HG02763 (cell line): ENCODE measurements around the gene CDK4.
A peak's percentile ranks its signal among the peaks of the same experiment; 100 is the strongest.

Source experiments
- ATAC-seq: cut with Tn5 transposase; IDR thresholded peaks from one replicate; pipeline ENCODE4 v1.9.1; 2021; ENCODE audit warnings: mild to moderate bottlenecking, moderate library complexity; ENCODE audit not compliant: unreplicated experiment

Gene CDK4

DNA sequence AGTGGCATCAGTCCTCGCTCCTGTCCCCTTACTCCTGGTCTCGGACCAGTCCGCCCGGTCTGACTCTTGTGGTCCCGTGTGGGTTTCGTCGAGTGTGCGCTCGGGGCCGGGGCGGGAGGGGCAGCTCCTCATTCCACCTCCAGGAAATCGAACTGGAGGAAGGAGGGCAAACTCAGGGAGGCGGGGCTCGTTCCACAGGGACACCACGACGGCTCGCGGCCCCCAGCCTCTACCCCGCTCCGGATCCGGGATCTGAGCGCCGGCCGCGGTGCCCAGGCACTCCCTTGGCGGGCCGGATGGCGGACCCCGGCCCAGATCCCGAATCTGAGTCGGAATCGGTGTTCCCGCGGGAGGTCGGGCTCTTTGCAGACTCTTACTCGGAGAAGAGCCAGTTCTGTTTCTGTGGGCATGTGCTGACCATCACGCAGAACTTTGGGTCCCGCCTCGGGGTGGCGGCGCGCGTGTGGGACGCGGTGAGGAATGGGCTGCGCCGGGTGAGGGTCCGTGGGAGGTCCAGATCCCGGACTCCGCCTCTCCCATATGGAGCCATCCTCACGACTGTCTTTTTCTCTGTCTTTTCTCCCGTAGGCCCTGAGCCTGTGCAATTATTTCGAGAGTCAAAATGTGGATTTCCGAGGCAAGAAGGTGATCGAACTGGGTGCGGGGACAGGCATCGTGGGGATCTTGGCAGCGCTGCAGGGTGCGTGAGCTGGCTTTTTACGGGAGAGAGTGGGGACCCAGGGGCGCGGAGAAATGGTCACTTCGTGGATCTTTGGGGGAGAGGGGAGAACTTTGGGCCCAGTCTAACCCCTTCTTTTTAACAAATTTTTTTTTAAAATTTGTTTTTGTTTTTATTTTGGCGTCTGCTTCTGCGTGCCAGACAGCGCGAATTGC, 20.6 kb upstream of the CDK4 start, which contains the start of gene EEF1AKMT3:
TSS of gene EEF1AKMT3 (plus strand) at position 186 of the 894 bp plus-strand sequence. CDS start at position 297, 111 bp downstream.
- peak; percentile 28 for ATAC-seq

DNA sequence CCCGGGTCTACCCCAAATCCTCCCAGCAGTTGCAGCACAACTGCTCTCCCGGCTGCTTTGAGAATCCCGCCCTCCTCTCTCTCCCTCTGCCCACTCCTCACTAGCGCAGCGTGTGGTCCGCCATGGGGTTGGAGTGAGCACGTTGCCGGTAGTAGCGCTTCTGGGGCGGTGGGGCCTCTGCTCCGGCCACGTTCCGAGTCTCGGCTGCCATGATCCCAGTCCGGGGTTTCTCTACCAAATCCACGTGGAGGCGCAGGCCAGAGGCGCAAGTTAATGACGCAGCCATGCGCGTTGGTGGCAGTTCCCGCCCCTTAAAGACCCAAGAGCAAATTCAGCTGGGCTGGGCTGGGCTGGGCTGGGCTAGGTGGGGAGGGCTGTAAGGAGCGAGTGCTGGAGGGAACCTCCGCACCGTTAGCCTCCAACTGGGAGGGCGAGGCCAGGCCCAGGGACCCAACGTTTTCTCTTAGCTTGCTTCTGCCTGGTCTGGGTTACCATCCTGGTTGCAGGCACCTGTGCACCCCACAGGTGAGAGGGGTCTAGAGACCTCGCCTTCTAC, 19.8 kb upstream of the CDK4 start, which contains the start of gene METTL1:
TSS of gene METTL1 (minus strand) at position 233 of the 556 bp plus-strand sequence. CDS start at position 211, 22 bp downstream.
- peak; percentile 76 for ATAC-seq

DNA sequence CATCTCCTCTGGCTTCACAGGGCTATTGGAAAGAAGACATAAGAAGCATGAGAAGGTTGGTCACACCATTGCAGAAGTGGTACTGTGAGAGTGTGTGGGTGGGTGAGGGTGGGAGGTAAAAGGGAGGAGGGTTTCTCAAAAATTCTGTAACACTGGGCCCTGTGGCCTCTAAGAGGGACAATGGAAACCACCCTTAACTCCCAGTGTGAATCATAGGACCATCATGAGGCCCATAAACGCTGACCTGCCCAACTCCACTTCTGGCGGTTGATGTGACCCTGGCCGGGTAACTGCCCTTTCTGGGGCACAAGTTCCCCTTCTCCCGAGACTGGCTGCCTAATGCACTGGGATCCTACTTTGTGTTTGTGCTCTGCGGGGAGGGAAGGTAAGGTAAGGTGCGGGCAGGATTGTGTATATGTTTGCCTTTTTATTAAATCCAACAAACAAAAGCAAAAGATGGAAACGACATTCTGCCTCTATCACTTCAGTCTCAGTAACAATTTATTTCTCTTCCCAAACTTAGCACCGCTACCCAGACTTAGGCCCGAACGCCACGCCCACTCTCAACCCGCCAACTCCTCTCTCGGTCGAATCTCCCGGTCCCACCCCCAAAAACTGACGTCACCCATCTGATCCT, 19.2 kb upstream of the CDK4 start:
- peak; percentile 67 for ATAC-seq

DNA sequence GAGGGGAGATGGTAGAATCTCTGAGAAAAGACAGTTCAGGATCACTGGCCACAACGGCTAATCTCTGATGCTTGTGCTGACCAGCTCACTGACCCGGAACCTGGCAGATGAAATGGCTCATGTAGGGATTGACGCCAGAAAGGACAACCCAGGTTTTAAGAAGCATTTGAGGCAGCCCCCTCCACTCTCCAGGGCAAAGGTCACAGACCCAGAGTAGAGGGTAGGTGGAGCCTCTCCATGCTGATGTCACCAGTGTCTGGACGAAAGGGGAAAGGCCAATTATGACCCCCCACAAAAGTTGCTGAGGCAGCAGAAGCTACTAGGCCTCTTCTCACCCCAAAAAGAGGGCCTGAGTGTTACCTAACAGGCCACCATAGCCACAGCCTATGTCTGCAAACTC, 18.6 kb upstream of the CDK4 start:
- ATAC-seq: no peak

DNA sequence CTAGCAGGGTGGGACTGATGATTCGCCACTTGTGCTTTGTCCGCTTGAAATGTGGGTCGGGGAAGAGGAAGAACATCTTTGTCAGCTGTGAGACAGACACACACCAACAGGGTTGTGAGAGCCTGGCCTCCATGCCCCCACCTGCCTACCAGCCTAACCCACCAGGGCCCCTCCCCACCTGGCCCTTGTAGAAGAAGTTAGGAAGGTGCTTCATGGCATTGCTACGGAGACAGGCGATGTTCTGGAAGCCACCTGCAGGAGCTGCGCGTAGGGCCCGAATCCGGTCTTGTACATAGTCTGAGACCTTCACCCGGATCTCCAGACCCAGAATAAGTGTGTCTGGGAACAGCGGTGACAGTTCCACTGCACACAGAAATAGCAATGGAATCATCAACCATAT, 17.5 kb upstream of the CDK4 start:
- no peak for ATAC-seq

DNA sequence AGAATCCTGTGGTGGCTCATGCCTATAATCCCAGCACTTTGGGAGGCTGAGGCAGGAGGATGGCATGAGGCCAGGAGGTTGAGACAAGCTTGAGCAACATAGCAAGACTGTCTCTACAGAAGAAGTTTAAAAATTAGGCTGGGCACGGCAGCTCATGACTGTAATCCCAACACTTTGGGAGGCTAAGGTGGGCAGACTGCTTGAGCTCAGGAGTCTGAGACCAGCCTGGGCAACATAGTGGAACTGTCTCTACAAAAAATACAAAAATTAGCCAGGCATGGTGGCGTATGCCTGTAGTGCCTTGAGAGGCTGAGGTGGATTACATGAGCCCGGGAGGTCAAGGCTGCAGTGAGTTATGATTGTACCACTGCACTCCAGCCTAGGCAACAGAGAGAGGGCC, 15.8 kb upstream of the CDK4 start:
- ATAC-seq: no peak

DNA sequence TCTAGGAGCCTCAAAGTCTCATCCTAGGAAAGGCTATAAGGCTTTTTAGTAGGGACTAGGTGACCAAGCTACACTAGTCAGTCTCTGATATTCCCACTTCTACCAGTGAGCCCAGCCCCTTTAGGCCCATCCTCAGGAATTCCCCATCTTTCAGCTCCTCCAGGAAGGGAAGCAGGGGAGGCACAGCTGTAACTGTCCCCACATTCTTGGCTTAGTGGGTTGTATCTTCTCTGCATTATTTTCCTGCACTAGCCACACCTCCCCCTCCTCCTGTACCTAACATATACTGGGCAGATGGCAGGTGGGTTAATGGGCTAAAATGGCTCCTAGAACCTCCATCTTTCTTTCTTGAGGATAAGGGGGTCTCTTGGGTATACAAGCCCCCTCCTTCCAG, 15.2 kb upstream of the CDK4 start:
- no peak for ATAC-seq

DNA sequence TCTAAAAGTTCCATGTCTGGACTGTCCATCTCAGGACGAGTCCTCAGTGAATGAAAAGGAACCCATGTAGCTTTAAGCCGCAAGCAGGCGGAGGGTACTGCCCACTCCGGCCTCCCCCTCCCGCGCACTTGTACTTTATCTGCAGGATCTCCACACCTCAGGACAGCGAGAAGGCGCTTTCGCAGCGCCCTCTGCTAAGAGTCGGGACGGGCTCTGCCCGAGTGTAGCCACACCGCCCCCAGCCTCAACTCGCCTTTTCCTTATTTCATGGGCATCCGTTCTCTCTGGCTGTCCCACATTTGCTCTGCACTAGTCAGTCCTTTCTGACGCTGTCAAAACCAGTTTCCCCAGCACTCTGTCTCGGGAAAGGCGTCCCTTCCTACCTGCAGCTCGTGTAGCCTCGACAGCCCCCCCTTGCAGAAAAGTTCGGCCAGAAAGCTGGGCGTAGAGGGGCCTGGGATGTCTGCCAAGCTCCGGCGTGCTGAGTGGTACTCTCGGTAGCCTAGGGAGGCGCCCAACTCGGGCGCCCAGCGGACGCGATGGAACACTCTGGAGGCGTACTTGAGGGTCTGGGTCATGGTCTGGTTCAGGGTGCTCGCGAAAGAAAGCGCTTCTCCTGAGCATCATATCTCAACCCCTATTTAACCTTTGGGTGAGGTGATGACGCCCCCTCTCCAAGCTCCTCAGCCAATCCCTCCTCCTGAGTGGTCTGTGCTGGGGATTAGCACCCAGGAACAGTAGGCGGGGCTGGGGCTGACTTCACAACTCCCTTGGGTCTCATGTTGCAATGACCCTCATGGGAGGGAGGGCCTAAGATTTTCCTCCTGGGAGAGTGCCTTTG, 14.6 kb upstream of the CDK4 start, which contains the start of gene CYP27B1:
TSS of gene CYP27B1 (minus strand) at position 615 of the 841 bp plus-strand sequence. CDS start at position 578, 37 bp downstream.
- no peak for ATAC-seq

DNA sequence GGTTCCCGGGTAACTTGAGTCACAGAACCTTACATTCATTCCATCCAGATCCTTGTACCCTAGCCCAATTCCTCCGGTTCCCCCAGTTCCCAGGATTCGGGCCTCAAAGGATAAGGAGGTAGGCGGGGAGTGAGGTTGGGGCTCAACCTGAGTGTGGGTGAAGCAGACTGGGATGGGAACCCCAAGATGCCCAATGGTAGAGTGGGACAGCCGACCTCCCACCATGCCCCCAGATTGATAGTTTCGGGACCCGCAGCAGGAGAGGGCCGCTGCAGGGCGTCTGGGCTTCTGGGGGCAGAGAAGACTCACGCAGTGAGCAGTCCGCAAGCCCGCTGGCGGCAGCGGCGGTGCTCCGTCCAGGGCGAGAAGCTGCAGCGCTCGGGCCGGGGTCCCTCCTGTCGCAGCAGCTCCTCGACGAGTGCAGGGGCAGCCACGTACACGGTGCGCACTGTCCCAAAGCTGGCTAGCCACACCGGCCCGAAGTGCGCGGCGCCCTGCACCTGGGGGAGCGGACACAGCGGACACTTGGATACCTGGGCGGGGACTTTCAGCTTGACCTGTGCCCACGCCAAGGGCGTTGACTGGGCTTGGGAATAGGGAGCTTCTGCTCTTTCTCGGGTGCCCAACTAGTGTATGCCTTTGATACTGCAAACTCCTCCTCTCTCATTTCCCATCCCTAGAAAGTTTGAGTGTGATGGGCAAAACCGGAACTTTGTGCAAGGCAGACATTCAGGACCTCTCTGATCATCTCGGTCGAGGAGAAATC, 13.8 kb upstream of the CDK4 start:
- no peak for ATAC-seq

DNA sequence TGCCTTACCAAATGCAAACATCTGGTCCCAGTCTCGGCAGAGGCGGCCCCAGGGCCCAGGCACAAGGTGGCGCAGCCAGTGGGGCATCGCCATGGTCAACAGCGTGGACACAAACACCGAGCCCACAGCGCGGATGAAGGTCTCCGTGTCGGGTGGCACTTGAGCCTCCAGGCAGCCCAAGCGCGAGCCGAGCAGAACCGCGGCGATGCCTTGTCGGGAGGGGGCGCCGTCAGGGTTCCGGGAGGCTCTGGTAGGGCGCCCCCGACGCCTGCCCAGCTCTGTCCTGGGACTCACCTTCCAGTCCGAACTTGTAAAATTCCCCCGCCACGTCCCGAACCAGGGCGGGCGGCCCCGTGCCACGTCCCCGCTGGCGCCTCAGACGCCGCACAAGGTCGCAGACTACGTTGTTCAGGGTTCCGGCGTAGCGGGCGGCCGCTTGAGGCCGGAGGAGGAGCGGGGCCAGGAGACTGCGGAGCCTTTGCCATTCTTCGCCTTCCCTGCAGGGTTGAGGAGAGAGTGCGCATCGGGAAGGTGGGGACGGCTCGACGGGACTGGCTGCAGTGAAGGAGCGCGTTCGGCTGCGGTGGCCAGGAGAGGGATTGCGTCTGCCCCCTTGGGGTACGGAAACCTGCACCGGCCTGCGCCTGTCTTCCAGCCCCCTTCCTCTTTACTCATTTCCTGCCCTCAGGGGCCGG, 13.0 kb upstream of the CDK4 start:
- ATAC-seq: peak; percentile 57

DNA sequence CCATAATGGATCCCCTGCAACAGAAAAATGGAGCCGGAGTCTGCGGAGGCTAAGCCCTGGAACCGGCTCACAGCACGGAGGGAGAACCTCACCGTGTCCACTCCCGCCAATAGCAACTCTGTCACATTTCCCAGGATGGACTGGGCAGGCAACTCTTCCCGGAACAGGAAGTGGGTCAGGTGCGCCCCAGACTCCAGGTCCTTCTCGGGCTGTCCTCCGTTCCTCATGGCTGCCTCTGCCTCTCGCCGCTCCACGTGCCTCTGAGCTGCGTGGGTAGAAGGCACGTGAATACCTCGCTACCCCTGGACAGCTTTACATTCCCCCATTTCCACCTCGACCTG, 12.5 kb upstream of the CDK4 start:
- ATAC-seq: no peak

DNA sequence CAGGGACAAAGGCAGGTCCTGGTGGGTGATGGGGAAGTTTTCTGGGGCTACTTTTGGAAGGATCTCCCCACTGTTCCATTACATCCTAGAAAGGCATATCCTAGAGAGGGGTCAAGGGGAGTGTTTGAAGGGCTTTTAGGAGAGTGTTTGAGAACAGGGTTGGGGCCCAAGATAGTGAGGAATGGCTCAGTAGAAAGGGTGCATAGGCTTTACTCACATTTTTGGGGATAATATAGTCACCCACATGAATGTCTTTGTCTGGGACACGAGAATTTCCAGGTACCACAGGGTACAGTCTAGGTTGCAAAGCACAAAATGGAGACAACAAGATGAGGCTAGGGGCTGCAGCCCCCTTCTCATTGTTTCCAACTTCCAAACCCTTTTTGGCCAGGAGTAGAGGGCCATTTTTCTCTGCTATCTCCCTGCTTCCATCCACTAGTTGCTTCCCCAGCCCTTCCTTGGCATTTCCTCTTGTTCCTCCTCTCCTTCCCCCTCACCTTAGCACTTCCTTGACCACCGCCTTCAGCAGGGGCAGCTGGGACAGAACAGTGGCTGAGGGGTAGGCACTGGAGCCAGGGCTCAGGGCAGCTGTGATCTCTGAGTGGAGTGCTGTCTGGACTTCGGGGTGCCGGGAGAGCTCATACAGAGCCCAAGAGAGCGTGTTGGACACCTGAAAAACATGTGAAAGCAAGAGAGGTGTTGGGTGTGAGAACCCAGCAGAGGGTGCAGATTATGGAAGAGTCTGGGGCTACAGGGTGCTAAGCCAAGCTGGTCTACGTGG, 12.0 kb upstream of the CDK4 start:
- no peak for ATAC-seq

DNA sequence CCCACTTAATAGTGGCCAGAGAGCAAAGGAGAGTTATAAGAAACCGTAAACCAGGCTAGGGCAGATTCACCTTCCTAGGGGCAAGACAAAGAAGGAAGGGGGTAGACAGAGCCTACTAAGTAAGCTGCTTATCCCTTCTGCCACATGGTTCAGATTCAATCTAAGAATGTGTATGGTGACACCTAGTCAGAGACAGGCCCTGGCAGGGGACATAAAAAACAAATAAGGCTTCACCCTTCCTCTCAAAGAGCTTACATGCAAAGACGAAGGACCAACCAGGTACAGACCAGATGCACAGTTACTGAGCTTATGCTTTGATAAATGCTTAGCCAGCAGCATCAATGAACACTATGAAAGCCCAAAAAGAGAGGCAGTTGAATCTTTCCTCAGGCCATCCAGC, 10.4 kb upstream of the CDK4 start:
- ATAC-seq: no peak

DNA sequence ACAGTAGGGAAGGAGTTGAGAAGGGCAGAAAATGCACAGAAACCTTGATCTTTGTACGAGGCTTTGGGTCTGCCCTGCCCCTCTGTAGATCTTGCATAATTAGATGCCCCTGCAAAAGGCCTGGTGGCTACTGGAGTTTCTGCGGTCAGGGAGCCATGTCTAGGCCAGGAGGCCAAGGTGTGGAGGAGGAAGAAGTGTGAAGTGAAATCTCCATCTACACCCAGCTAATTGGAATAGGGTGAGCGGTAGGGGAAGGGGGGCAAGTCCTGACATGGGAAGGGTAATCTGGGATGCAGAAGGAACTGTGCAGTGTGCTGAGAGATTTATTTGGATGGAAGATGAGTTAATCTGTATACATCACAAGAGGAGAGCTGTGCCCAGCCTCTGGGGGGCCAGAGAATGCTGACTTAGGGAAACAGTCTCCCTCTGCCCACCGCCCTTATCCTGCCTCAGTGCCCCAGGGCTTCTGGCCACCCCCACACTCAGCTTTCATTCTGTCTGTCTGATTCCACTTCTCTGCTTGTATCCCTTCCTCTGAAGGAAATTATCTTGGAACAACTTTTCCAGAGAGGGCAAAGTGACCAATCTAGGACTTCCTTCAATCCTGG, 9.4 kb upstream of the CDK4 start:
- no peak for ATAC-seq

DNA sequence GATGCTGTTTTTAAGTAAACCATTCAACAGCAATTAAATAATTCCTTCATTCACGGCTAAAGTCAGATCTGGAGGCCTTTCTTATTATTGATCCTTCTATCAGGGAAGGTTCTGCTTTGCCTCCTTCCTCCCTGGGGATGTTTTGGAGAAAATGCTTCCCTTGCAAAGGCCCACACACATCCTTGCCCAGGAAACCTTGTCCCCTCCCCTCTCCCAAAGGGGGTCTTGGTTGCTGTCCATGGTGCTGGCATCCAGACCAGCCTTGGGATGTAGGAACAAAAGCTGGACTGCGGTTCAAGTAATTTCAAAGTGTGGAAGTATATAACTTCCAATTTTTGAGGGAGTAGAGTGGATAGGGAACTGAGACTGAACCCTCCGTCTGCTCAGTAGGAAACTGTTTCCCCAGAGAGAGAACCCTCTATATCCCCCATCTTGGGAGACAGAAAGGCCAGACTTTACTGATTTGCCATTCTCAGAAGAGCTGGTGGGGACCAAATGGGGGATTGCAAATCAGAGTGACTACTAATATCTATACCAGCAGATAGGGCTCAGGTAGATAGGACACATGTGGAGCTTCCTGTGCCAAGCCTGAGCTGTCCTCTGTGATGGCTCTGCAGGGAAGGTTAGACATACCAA, 8.4 kb upstream of the CDK4 start:
- ATAC-seq: no peak

DNA sequence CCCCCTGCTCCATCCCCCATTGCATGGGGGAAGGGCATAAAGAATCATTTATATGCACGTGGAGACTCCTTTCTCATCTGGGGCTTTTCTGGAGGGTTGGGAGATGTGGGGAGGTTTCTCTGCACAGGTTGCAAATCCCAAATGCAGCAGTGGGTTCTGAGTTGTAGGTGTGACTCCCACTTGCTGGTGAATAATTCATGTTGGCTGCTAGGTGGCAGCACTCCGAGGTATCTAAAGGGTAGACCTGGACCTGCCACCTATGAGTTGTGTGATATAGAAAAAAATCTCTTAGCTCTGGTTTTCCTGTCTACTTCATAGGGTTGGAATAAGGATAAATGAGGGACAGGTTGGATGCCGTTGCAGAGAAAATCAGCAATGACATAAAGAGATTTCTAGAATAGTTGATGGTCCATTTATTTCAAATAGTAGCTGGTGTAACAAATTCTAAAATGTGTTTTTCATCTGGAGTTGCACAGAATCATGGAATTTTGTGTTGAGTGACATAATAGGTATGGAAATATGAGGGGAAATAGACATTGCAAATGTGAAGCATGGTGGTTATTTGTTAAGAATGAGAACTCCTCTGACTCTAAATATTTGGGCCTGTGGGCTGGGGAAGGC, 7.4 kb upstream of the CDK4 start:
- ATAC-seq: no peak

DNA sequence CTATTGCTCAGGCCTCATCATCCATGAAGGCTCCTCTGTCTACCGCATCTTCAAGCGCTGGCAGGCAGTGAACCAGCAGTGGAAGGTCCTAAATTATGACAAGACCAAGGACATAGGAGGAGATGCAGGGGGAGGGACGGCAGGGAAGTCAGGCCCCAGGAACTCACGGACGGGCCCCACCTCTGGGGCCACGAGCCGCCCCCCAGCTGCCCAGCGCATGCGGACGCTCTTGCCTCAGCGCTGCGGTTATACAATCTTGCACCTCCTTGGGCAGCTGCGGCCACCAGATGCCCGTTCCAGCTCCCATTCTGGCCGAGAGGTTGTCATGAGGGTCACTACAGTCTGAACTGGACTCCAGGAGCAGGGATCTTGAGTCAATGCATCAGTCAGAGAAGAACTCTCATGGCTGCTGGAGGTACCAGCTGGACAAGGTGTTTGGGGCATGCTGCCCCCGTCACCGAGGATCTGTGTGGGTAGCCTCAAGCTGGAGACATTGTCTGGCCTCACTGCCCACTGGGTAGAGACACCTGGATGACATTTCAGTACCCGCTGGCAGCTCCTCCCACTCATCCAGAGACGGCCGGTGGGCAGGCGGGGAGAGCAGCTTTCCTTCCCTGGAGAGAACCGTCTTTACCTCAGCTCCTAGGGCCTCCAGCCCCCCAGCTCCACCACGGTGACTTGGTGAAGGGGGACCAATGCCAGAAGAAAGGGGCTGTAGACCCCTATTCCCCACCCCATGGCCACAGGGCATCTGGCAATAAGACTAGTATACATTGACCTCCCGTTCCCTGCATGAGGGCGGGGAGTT, 6.6 kb upstream of the CDK4 start:
- ATAC-seq: no peak
